Measurements from ENCODE around the gene CDK11B.
"Not testable (repeated sequence)": the region's sequence is repeated elsewhere in the genome, so short reads cannot be mapped to it uniquely, and the experiment has no call there.

Gene CDK11B

GRCh38 chr1:1678581-1679380 is 20.0 kb upstream of the CDK11B start:
- no peak overlapping the region for H3K4me3 ChIP-seq (replicated peaks; ENCODE audit: low read depth, low read length)
- no peak for DNase-seq (ENCODE audit: low read depth)
- peak; percentile 19 for TF ChIP-seq CTCF (IDR thresholded peaks at IDR 0.05; ENCODE audit: low read length, missing control alignments)

- TF ChIP-seq CTCF (IDR thresholded peaks at IDR 0.05; ENCODE audit: low read length, missing control alignments) = no peak
- no peak overlapping the region for H3K4me3 ChIP-seq (replicated peaks; ENCODE audit: low read depth, low read length)
These were observed 19.1 kb upstream of the CDK11B start for GRCh38 chr1:1677718-1678580.

GRCh38 chr1:1676087-1676486 is 17.3 kb upstream of the CDK11B start:
- not testable (repeated sequence) for DNase-seq (ENCODE audit: low read depth)

More at GRCh38 chr1:1677718-1678580, 19.1 kb upstream of the CDK11B start:
- DNase-seq (ENCODE audit: low read depth) = no peak

GRCh38 chr1:1675218-1675617 is 16.4 kb upstream of the CDK11B start:
- H3K4me3 ChIP-seq (replicated peaks; ENCODE audit: low read depth, low read length); DNase-seq (ENCODE audit: low read depth): not testable (repeated sequence)

More at GRCh38 chr1:1676087-1676486, 17.3 kb upstream of the CDK11B start:
- H3K4me3 ChIP-seq (replicated peaks; ENCODE audit: low read depth, low read length) = not testable (repeated sequence)

GRCh38 chr1:1674806-1675205 is 16.0 kb upstream of the CDK11B start:
- H3K4me3 ChIP-seq (replicated peaks; ENCODE audit: low read depth, low read length); DNase-seq (ENCODE audit: low read depth): not testable (repeated sequence)

GRCh38 chr1:1672181-1672965 is 13.6 kb upstream of the CDK11B start:
- DNase-seq (ENCODE audit: low read depth) = no peak
- H3K4me3 ChIP-seq (replicated peaks; ENCODE audit: low read depth, low read length) = no peak overlapping the region
- TF ChIP-seq CTCF (IDR thresholded peaks at IDR 0.05; ENCODE audit: low read length, missing control alignments) = no peak

- no peak for TF ChIP-seq CTCF (IDR thresholded peaks at IDR 0.05; ENCODE audit: low read length, missing control alignments)
- no peak for DNase-seq (ENCODE audit: low read depth)
- no peak overlapping the region for H3K4me3 ChIP-seq (replicated peaks; ENCODE audit: low read depth, low read length)
These were observed 12.7 kb upstream of the CDK11B start for GRCh38 chr1:1671365-1672119.

Data from fibroblast of pulmonary artery (primary cell).